Activated CD4-positive, alpha-beta T cell treated with anti-CD3 and anti-CD28 coated beads, Interleukin-2, amount 50 U/mL, for 24 hours (primary cell): Measurements from ENCODE around the gene TLL1.

Experiments
- DNase-seq, 2 donors: peaks; one replicate each; pipeline ENCODE4 v3.0.0-alpha.2; 2020; ENCODE audit warnings: low read depth in 1 of 2, low spot score in 1 of 2

TLL1 gene

GRCh38 chr4:165872461-165873297 is at the start of gene TLL1:
Gene TLL1, plus strand, starts transcription at chr4:165873237. Its CDS starts 668 bp downstream, at chr4:165873905.
- DNase-seq, result no peak

GRCh38 chr4:165826166-165826565 is 46.9 kb upstream of the TLL1 start:
- no peak for DNase-seq

DNA sequence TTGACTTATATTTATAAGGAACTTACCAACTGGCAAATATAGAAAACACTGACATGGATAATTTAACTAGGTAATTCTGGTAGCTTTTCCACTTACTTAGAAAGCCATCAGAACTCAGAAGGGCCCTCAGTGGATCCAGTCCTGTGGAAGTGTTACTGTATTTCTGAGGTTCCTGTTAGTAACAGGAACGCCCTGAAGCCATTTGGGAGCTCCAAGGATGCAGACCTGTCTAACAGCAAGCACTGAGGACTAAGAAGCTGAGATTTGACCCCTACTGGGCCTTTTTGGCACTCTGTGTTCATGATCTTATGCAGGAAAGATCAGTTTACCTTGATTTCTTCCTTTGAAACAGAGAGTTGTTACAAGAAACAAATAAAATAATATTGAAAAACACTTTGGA is 46.0 kb upstream of the TLL1 start:
- DNase-seq, result no peak

GRCh38 chr4:165828928-165829327 is 44.1 kb upstream of the TLL1 start:
- DNase-seq, result no peak

DNA sequence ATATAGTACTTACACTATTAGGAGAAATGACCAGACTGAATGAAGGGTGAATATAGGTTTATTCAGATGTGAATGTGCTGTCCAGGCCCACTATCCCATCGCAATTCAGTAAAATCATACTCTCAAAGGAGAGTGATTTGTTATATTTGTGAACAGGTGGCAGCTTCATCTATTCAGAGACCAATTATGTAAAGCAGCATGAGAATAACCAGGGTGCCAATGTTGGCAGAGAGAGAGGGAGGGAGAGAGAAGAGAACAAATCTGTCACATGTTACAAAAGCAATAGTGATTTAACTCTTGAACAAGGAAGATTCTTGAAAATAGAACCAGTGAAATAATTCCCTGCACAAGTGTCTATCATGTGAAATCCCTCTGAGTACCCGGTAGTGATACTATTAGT is 38.9 kb upstream of the TLL1 start:
- DNase-seq, result no peak

DNA sequence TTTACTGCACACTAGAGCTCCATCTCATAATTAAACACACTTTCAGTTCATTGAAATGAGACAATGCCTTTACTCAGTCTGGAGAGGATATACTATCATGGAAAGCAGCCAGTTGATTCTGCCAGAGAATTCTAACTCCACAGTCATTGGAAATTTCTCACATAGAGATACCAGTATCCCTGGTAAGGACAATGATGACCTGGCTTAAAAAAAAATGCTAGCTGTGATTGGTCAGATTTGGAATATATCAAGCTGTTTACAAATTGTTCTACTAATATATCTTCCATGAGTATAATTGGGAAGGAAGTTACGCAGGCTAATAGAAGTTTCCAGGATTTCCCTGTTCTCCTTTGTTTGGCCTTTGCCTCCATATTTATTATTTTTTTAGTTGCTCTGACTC is 34.5 kb upstream of the TLL1 start:
- no peak for DNase-seq

GRCh38 chr4:165839615-165840333 is 33.3 kb upstream of the TLL1 start:
- no peak for DNase-seq

DNA sequence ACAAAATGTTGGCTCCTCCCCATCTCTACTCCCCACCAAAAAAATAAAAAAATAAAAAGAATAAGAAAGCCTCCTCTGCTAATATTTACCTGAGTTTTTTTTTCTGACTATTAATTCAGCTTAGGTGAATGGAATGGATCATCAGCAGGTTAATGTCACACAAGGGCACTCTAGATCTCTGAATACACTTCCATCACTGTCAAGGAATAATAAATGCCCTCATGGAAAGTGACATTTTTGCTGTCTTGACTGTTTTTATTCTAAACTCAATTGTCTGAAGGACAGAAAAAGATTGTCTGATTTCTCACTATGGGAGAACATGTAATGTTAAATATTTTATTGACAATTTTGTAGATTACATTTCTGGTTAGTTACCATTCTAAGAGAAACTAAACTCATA is 30.4 kb upstream of the TLL1 start:
- DNase-seq, result no peak

DNA sequence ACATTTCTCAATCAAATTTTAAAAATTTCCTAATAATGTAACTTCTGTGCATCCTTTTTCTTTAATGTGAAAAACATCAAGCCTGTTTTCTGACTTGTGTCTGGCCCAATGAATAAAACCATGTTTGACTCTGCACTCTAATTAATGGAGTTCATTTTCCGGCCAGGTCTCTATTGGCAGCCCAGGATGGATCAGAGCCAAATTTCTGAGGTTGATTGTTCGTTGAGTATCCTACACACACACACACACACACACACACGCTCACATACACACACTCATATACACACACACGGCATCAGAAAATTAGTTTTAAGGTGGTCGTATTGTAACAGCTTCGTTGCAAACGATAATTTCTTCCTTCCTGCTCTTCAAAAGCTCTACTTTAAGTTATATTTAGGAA is 28.9 kb upstream of the TLL1 start:
- no peak for DNase-seq

DNA sequence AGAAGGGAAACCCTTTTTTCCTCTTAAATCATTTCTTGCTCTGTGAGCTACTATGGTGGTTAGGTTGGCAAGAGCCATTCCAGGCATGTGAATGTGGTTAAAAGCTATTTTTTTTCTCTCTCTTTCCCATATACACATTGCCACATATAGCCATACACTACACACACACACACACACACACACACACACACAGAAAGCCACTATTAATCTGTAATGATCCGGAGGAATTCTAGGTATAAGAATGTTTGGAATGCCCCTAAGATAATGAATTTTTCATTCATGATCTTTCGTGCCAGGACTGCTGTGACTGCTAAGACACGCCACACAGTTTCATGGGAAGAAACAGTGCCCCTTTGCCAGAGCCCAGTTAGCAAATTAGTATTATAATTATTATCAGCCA is 21.8 kb upstream of the TLL1 start:
- no peak for DNase-seq

- no peak for DNase-seq
Observed at GRCh38 chr4:165855191-165855590, 17.8 kb upstream of the TLL1 start.

DNA sequence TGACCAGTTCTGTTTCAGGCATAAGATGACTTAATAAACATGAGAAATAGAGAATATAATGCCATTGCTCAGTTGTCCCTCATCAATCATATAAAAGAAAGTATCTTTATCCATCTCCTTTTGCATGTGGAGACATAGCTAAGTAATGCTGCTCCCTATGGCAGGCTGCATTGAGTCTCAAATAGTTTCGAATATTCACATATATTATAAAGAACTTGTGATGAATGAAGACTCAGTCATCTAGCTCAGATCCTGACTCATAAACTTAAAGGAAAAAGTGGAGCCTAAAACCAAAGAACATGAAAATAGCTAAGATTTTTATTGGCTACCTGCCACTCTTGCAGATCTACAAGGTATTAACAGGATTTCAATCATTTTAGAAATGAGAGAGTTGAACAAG is 11.7 kb upstream of the TLL1 start:
- no peak for DNase-seq

DNA sequence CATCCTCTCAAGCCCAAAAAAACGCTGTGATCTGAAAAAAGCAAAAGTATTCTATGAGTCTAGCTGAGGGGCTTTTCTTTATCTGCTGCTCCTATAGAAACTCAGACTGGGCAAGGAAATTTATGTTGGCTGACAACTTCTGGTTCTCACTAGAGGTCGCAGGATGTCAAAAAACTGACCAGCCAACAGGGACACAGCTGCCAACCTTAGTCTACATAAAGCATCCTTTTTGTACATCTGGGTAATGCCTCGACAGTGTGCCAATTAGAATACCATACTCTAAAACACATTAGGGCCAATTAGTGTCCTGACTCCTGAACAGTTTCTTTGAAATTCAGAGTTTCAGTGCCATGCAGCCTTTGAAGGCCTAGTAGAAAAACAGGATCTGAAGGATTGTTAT is 8.8 kb upstream of the TLL1 start:
- DNase-seq, result no peak

- DNase-seq, result no peak
Observed at GRCh38 chr4:165866019-165866650, 6.9 kb upstream of the TLL1 start.

DNA sequence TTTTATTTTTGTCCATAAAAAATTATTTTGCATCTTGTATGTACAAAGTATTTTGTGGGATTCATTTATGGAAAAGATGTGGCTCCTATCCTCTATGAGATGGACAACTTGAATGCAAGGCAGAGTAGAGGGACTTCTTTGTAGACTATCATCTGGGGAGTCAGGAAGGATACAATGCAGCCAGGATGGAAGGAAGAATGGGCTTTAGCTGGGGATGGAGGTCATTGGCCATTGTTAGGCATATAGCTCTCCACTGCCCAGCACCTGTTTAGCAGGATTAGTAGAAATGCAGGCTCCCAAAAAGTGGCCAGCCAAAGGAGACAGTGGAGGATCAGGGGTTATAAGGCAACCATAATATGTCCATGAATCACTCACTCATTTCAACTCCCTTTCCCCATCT is 5.1 kb upstream of the TLL1 start:
- no peak for DNase-seq

GRCh38 chr4:165873298-165874071 is 448 bp downstream of the TLL1 start:
- no peak for DNase-seq

GRCh38 chr4:165874072-165874790 is 1.2 kb downstream of the TLL1 start:
- DNase-seq, result no peak

DNA sequence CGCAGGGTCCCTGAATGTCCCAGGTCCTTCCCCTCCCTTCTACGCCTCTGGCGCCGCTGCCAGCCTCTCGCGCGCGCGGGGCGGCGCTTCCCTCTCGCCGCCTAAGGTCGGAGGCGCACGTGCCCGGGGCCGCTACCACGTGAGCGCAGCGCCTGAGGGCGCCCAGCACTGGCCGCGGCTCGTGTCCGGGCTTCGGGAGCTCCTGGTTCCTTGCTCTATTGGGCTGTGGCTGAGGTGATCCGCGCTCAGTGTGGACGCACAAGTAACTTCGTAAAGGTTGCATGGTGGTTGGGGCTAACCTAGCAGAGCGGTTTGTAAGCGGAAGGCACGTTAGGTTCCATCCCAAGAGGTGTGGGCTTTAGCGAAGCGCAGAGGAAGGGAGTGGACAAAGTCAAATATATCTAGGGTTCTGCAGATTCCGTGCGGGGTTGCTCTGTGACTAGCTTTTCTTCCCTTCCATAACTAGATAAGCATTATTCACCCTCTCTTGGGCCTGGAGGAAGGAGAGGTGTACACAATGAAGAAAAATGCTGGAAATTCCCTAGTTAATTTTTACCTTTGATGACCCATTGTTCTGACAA is 1.8 kb downstream of the TLL1 start:
- DNase-seq, result no peak

DNA sequence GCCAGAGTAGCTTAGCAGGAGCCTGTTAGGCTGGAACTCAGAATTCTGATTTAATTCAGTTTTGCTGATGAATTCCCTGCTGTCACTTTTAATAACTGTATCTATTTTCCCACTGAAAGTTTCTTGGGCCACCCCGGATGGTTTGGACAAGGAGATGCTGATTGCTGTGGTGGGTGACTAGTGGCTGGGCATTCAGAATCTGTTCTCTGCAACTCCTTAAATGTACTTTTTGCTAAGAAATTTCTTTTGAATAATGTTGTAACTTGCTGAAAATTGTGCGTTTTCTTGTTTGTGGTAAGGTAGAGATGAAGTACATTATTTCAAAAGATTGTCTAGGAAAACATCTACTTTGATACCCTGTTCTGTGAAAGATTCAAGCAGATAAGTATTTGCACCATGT is 2.4 kb downstream of the TLL1 start:
- no peak for DNase-seq

DNA sequence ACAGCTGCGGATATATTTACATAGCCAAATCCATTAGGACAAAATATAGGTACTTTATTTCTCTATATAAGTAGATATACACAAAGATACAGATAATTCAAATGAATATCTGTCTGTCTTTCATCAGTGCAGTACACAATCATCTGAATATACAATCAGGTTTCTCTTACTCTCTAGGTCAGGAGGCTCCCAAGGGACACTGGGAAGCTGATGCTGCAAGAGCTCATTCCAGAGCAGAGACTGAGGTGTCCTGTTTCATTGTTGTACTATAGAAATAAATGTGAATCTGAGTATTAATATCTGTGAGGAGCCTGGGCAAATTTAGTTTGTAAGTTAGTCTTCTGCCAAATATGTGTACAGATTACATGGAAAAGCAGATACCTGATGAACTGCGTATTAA is 4.2 kb downstream of the TLL1 start:
- DNase-seq, result no peak
